NCI-H1417 (cell line): ENCODE data around the gene VSIG10L.

ENCODE experiments used
- DNase-seq, 3 experiments: peaks; one replicate each; lab custom pipeline; 2025; lab: John Stamatoyannopoulos, UW

The VSIG10L gene

DNA sequence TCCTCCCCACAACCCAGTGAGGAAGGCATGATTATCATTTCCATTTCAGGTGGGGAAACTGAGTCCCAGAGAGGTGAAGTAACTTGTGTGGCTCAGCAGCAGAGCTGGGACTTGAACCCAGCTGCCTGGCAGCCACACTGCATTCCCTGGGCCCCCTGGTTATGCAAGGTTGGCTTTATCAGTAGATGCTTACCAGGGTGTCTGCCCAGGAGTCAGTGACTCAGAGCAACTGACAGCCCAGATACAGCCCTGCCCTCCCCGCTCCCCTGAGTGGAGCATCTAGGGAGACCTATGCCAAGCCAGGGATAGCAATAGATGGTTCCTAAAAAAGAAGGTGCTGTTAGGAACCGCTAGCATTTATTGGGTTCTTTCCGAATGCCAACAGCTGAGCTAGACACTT lies 24.6 kb downstream of the VSIG10L start:
- no peak for DNase-seq

DNA sequence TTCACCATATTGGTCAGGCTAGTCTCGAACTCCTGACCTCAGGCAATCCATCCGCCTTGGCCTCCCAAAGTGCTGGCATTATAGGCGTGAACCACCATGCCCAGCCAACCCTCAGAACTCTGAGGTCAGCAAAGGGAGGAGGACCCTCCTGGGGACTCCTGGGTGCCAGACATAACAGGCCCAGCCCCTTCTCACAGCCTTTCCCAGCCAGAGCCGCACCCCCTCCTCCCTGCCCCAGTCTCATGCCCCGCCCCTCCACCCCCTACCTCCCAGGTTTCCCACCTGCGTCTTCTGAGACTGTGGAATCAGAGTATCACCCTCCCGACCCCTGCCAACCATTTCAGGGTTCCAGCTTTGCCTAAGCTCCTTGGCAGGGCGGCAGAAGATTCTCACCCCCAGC lies 25.3 kb downstream of the VSIG10L start:
- DNase-seq, result no peak

DNA sequence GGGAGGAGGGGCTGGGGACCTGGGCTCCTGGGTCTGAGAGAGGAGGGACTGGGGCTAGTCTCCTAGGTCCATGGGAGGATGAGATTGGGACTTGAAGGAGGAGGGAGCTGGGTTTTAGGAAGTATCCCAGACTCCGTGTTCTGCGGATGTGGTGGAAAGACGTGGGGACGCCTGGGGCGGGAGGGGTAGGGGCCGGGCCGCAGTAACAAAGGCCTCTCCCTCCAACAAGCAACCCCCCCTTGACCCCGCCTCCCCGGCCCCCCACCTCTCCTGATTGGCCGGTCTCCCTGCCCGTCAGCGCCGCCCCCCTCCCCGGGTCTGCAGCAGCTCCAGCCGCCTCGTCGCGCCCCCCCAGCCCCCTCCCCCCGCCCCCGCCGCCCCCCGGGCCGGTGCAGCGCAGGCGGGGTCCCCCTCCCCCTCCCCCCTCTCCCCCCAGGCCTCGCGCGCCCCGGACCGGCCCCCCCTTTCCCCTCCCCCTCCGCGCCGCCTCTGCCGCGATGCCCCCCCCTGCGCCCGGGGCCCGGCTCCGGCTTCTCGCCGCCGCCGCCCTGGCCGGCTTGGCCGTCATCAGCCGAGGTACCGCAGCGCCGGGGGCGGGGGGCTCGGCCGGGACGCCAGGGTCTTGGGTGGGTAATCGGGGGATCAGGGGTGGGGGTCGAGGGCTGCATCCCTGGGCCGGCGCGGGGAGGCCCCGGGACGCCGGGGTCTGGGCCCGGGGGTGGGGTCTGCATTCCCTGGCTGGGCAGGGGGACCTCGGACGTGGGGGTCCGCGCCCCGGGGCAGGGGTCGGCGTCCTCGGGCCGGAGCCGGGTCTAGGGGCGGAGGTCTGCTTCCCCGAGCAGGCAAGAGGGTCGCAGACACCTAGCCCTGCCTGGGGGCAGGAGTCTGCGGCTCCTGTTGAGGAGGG lies 30.3 kb downstream of the VSIG10L start, which contains the start of gene IGLON5:
TSS of gene IGLON5 (plus strand) at position 294 of the 907 bp plus-strand sequence. CDS start at position 498, 204 bp downstream.
- no peak for DNase-seq

DNA sequence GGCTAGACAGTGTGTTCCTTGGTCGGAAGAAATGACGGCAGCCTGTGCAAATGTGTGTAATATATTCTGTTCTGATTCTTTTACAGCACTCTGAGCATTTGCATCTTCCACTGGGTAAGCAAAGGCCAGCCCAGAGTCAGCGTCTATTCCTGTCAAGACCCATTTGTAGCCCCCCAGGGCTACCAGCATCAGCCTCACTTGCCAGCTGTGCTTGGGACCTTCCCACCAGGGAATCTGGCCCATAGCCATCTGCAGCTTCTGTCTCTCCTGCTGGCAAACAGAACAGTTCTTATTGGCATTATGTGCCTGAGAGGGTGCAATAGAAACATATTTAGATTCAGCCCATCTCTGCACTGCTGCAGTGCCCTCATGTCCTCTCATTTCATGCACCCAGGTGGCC lies 36.5 kb downstream of the VSIG10L start:
- no peak for DNase-seq

DNA sequence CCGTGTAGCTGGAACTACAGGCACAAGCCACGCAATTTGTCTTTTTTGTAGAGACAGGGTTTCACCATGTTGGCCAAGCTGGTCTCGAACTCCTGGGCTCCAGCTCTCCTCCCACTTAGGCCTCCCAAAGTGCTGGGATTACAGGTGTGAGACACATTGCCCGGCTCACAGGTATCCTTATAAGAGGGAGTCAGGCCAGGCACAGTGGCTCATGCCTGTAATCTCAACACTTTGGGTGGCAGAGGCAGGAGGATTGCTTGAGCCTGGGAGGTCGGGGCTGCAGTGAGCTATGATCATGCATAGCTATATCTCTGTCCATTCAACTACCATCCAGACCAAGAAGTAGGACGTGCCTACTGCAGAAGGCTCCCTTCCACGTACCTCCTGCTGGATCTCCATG lies 40.7 kb downstream of the VSIG10L start:
- DNase-seq, result no peak

DNA sequence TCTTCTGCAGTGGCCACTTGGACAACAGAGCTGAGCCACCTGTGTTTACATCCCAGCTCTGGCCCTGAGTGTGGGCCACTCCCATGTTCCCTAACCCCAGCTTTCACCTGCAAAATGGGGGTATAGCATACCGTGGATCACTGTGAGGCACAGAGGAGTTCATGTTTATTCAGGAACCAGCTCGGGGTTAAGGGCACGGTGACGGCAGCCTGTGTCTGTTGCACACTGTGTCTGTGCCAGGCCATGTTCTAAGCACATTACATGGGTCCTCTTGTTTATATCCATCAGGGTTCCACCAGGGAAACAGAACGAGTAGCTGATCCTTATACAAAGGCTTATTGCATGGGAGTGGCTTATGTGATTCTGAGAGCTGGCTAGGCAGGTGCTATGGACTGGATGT lies 44.5 kb downstream of the VSIG10L start:
- DNase-seq, result no peak

DNA sequence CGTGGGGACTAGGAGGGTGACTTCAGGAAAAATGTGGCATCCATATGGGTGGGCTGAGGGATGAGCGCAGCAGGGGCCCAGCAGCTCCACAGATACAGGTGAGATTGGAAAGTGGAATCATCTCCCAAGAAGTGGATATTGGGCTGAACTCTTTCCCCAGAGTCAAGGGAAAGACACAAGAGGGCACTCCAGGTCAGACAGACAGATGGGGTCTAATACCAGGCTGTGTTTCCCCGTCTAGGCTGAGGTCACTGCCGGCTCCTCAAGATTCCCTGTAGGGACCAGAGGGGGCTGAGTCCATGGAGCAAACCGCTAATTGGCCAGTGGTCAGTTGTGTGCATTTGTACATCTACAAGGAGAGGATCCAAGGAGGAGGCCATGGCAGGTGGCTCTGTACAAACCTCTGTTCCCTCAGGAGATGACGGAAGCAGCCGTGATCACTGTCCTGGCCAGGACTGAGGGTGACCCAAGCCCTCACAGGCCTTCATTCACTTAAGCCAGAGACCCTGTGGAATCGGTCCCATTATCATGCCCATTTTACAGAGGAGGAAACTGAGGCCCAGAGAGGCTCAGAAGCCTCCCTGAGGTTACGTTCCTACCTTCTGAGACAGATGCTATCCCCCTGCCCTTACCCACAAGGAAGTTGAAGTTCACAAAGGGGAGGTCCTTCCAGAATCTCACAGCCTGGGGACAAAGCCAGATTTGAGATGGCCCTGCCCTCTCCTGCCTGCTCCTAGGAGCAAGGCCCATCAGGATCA lies 45.4 kb downstream of the VSIG10L start:
- DNase-seq, result no peak

DNA sequence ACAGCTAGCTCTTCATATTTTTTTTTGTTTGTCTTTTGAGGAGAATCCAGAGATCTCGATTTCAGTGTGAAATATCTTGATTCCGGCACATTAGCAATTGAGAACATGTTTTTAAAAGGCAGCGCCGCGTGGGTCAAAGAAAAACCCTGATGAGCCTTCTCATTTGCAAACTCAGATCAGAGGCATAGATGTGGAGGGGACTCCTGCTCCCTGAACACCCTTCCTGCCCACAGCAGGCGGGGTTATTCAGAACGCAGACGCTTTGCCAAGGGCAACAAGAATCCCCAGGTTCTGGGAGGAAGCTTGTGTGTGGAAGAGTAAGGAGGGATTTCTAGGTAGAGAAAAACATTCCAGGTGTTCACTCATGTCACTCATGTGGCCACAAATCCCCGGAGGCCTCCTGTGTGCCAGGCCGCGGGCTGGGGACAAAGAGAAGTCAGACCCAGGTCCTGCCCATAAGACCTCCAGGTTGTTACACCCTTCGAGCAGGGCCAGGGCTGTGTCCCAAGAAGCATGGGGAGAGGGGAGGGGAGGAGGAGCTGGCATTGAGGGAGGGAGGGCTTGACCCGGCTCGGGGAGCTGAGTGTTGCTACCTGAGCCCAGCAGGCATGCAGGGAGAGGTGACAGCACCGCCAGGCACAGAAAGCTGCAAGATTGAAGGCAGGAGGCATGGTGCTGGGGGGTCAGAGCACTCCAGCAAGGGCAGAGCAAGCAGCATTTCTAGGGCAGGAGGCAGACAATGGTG lies 46.4 kb downstream of the VSIG10L start:
- DNase-seq, result no peak

DNA sequence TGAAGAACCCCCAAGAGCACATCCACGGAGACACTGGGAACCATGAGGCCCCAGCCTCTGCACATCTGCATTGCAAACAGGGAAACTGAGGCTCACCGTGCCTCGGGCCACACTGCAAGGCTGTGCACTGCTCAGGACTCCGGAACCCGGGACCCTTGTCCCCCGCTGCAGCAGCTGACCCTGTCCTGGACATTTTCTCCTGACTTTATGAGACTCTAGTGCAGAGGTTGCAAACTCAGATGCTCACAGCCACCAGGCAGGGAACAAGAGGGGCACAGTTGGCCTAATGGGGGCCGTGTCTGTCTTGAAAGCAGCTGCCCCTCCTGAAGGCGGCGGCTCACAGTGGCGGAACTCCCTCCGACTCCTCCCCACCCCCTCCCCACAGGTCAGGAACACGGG lies 47.0 kb downstream of the VSIG10L start:
- no peak for DNase-seq

DNA sequence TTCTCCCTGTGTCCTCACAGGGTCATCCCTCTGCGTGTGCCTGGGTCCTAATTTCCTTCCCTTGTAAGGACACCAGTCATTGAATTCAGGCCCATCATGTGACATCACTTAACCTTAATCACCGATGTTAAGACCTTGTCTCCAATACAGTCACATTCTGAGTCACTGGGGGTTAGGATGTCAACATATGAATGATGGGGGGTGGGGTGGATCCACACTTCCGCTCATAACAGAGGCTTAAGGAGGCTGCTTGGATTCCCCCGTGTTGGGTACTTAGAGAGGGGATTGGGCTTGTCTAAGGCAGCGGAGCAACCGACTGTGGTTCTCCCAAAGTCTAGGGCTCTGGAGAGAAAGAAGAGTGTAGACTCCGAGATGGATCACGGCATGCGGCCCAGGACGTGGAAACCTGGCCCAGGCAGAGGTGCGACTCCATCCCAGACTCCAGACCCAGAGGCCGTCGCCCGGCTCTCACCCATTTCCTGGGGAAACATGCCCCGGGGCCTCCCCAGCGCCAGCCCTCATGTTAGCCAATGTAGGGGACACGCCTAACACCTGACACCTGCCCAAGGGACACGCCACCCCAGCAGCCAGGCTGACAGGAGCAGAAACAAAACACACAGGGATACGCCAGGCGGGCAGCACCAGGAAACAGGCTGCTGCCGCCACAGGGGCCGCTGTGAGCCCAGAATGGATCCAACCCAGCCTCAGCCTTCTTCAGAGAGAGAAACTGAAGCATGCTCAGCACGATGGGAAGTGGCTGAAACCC lies 47.5 kb downstream of the VSIG10L start:
- no peak for DNase-seq

DNA sequence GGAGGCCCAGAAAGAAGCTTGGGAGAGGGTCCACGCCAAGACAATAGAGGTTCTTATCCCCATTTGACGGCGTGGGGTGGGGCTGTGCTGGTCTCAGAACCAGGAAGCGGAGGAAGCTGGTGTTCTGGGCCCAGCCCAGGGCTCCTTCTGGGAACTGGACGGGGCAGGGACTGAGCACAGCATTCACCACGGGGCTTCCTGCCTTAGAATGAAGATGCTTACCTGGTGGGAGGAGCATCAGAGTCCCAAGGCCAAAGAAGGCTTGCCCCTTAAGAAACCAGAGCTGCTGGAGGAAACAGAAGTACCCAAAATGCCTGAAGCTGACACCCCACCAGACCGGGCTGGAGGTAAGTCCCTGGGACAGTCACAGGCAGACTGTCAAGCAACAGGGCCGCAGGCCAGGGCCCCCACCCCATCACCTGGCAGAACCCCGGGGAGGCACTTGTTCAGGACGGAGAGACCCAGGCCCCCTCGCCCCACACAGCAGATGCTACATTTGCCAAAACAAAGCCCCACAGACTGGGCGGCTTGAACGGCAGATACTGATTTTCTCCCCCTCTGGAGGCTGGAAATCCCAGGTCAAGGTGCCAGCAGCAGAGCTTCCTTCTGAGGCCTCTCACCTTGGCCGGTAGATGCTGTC lies 48.2 kb downstream of the VSIG10L start:
- no peak for DNase-seq

DNA sequence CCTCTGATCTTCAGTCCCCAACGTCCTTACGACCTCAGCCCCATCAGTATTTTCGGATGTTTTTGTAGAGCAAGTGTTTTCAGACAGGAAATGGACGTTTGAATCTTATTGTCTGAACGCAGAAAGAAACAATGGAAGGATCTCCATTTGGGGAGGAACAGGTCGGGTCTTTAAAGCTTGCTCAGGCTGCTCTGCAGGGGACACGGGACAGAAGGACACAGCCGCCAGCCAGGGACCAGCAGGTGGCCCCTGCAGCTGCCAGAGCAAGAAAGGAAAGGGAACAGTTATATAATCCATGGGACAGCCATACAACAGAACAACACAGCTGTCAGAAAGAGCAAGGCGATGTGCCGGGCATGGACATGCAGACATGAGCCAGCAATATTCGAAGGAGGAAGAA lies 49.0 kb downstream of the VSIG10L start:
- DNase-seq, result no peak

DNA sequence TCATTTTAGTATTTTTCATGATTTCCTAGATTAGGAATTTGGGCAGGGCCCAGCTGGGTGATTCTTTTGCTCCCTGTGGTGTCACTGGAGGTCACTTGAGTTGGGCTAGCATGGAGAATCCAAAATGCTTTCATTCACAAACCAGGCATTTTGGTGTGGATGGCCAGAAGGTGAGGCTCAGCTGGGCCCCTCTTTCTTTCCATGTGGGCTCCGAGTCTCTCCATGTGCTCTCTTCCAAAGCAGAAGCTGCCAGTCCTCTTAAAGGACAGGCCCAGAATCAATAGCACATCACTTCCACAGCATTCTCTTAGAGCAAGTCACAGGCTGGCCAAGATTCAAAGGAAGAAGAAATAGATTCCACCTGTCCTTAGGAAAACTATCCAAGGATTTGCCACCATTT lies 52.3 kb downstream of the VSIG10L start:
- DNase-seq, result no peak

DNA sequence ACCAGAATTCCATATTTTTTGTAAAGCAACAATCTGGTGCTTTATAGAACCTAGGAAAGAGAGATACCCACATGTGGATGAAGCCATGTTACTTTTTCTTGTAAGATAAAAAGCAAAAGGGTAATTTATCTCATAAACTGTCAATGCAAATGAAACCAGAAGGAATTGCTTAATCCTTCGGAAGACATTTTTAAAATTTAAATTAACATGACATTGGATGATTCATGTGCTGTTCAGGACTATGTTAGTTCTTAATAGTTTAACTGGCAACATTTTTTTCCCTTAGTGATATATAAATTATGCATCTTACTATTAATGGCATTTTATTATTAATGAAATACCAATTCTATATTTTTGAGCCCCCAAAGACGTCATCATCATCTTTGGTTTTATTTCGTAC lies 56.3 kb downstream of the VSIG10L start:
- no peak for DNase-seq

DNA sequence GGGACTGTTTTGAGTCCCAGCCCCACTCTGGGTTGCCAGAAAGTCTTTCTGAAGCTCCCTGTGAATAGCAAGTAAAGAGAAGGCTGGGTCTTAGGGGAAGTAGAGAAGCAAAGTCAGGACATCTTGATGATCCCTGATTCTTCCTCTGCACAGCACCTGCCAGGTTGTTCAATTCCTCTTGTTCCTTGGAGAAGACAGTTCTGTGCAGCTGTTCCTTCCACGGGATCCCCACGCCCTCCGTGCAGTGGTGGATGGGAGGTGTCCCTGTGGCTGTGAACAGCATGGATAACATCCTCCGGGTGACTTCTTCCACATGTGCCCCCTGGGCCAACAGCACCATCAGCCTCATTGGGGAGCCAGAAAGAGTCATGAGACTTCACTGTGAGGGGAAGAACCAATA lies 59.6 kb downstream of the VSIG10L start:
- no peak for DNase-seq
